Neural progenitor cell (in vitro differentiated cells): ENCODE data around the gene GBF1.

Experiments
- CTCF ChIP-seq: fragments of 200-600 bp; sonication (generic); IDR thresholded peaks from 2 replicates; pipeline ENCODE4 v1.5.1; 2017; ENCODE audit warnings: antibody characterized with exemption, mild to moderate bottlenecking
- EZH2 ChIP-seq: fragments of 200-600 bp; sonication (generic); IDR thresholded peaks from 2 replicates; pipeline ENCODE4 v1.6.1; 2017; ENCODE audit warnings: antibody characterized with exemption, mild to moderate bottlenecking, moderate library complexity
- EZH2phosphoT487 ChIP-seq: fragments of 200-600 bp; sonication (generic); IDR thresholded peaks from 2 replicates; pipeline ENCODE4 v1.6.1; 2017; ENCODE audit warnings: antibody characterized with exemption

GRCh38 chr10:102226542-102226870, 18.8 kb upstream of the GBF1 start:
- no peak for TF ChIP-seq CTCF
- no peak for TF ChIP-seq EZH2
- no peak for TF ChIP-seq EZH2phosphoT487
